HepG2 (cell line): ENCODE data around the gene FAM174C. TPM values are rescaled to one million over a fixed set of nuclear protein-coding genes. Genes with fewer than 3 reads are reported as not detected.

ENCODE experiments used
- EP300 ChIP-seq, 3 experiments: sonication (generic) in 1 of 3; formaldehyde crosslinking in 1 of 3; IDR thresholded peaks; 2 replicates each; pipeline versions ENCODE4 v1.5.1 to v1.6.1; 2011 to 2020; ENCODE audit warnings: low read depth in 2 of 3, low read length in 2 of 3, borderline replicate concordance in 1 of 3, improper control_type of control experiment in 1 of 3, mild to moderate bottlenecking in 1 of 3, missing genetic modification reagents in 1 of 3, moderate library complexity in 1 of 3
- FOXC1 ChIP-seq: sonication (generic); formaldehyde crosslinking; IDR thresholded peaks from 2 replicates; pipeline ENCODE4 v1.8.0; 2022; ENCODE audit warnings: mild to moderate bottlenecking, missing genetic modification reagents, borderline replicate concordance
- HDAC1 ChIP-seq: sonication (generic); formaldehyde crosslinking; IDR thresholded peaks from 2 replicates; pipeline ENCODE4 v1.5.1; 2020; ENCODE audit warnings: mild to moderate bottlenecking, missing genetic modification reagents
- HDAC2 ChIP-seq: sonication (generic); formaldehyde crosslinking; IDR thresholded peaks from 2 replicates; pipeline ENCODE4 v1.4.0; 2020; ENCODE audit warnings: missing genetic modification reagents
- HNF4A ChIP-seq: sonication (generic); formaldehyde crosslinking; IDR thresholded peaks from 2 replicates; pipeline ENCODE4 v1.4.0; 2020; ENCODE audit warnings: missing genetic modification reagents
- HNF4G ChIP-seq, 2 experiments: sonication (generic) in 1 of 2; formaldehyde crosslinking in 1 of 2; IDR thresholded peaks; 2 replicates each; pipeline versions ENCODE4 v1.4.0 to v1.6.1; 2011 to 2020; ENCODE audit warnings: borderline replicate concordance in 2 of 2, low read depth in 2 of 2, mild to moderate bottlenecking in 2 of 2, low read length in 1 of 2, missing genetic modification reagents in 1 of 2, moderate library complexity in 1 of 2
- KDM6A ChIP-seq: IDR thresholded peaks from 2 replicates; pipeline ENCODE4 v1.6.1; 2016; ENCODE audit warnings: low read depth
- MTA3 ChIP-seq: sonication (generic); formaldehyde crosslinking; IDR thresholded peaks from 2 replicates; pipeline ENCODE4 v1.4.0; 2020; ENCODE audit warnings: missing genetic modification reagents
- MTERF4 ChIP-seq: sonication (generic); formaldehyde crosslinking; IDR thresholded peaks from 2 replicates; pipeline ENCODE4 v1.8.0; 2023; ENCODE audit warnings: mild to moderate bottlenecking, missing genetic modification reagents
- MZF1 ChIP-seq: sonication (generic); formaldehyde crosslinking; IDR thresholded peaks from 2 replicates; pipeline ENCODE4 v1.8.1; 2023; ENCODE audit warnings: mild to moderate bottlenecking, missing genetic modification reagents, borderline replicate concordance
- PATZ1 ChIP-seq: sonication (generic); formaldehyde crosslinking; IDR thresholded peaks from 2 replicates; pipeline ENCODE4 v1.4.0; 2020; ENCODE audit warnings: missing genetic modification reagents
- RAD21 ChIP-seq: fragments of 450-650 bp; formaldehyde crosslinking; IDR thresholded peaks from 2 replicates; pipeline ENCODE4 v1.5.0; 2020; ENCODE audit warnings: mild to moderate bottlenecking
- RARA ChIP-seq: IDR thresholded peaks from 2 replicates; pipeline ENCODE4 v1.6.1; 2016; ENCODE audit warnings: missing genetic modification reagents, missing compliant biosample characterization
- SKI ChIP-seq: fragments of 450-650 bp; IDR thresholded peaks from one replicate; pipeline ENCODE4 v1.6.1; 2018; ENCODE audit warnings: mild to moderate bottlenecking; ENCODE audit not compliant: partially characterized antibody
- SNAPC2 ChIP-seq: sonication (generic); formaldehyde crosslinking; IDR thresholded peaks from 2 replicates; pipeline ENCODE4 v1.8.1; 2022; ENCODE audit warnings: mild to moderate bottlenecking, missing genetic modification reagents
- SPEN ChIP-seq: sonication (generic); formaldehyde crosslinking; IDR thresholded peaks from 2 replicates; pipeline ENCODE4 v1.5.1; 2020; ENCODE audit warnings: low read depth, mild to moderate bottlenecking, missing genetic modification reagents
- ZEB1 ChIP-seq: IDR thresholded peaks from 2 replicates; pipeline ENCODE4 v1.6.1; 2012; ENCODE audit warnings: mild to moderate bottlenecking, low read depth, inconsistent platforms; ENCODE audit not compliant: insufficient replicate concordance
- ZNF264 ChIP-seq: sonication (generic); formaldehyde crosslinking; IDR thresholded peaks from 2 replicates; pipeline ENCODE4 v1.4.0; 2020; ENCODE audit warnings: missing genetic modification reagents
- ZNF281 ChIP-seq: sonication (generic); formaldehyde crosslinking; IDR thresholded peaks from 2 replicates; pipeline ENCODE4 v1.4.0; 2020; ENCODE audit warnings: missing genetic modification reagents, borderline replicate concordance
- ZNF772 ChIP-seq: sonication (generic); formaldehyde crosslinking; IDR thresholded peaks from 2 replicates; pipeline ENCODE4 v1.5.0; 2020; ENCODE audit warnings: mild to moderate bottlenecking, missing genetic modification reagents
- polyA plus RNA-seq, 8 experiments: library from polyadenylated mRNA; depleted of rRNA in 3 of 8; stranded (reverse) in 7 of 8; unstranded in 1 of 8; fragments of >200 nt; fragmentation: Illumina TruSeq in 4 of 8; extraction: Trizol in 4 of 8; gene quantifications; 2 replicates each; pipeline versions ENCODE4 v1.2.1 to v1.2.3, GENCODE V29; 2011 to 2016; ENCODE audit warnings: low read depth in 4 of 8, missing spikeins in 1 of 8, mixed read lengths in 1 of 8; ENCODE audit not compliant: insufficient read depth in 1 of 8
- total RNA-seq, 5 experiments: library from RNA; depleted of rRNA; stranded (reverse); fragments of >200 nt; fragmentation: Illumina TruSeq; extraction: Trizol; gene quantifications; 2 replicates each; pipeline ENCODE4 v1.2.3, GENCODE V29; 2016; ENCODE audit warnings: low read depth in 1 of 5
- TF ChIP-seq, protein P1 (sequence below): sonication (generic); formaldehyde crosslinking; IDR thresholded peaks from 2 replicates; pipeline ENCODE4 v1.4.0; 2020; ENCODE audit warnings: missing genetic modification reagents

FAM174C gene
- total and polyA plus RNA-seq, 2 of the 13 experiments (the other 11 are each of a cell fraction or from before 2014, with no cell fraction given), result 19.5 to 31.3 TPM

DNA sequence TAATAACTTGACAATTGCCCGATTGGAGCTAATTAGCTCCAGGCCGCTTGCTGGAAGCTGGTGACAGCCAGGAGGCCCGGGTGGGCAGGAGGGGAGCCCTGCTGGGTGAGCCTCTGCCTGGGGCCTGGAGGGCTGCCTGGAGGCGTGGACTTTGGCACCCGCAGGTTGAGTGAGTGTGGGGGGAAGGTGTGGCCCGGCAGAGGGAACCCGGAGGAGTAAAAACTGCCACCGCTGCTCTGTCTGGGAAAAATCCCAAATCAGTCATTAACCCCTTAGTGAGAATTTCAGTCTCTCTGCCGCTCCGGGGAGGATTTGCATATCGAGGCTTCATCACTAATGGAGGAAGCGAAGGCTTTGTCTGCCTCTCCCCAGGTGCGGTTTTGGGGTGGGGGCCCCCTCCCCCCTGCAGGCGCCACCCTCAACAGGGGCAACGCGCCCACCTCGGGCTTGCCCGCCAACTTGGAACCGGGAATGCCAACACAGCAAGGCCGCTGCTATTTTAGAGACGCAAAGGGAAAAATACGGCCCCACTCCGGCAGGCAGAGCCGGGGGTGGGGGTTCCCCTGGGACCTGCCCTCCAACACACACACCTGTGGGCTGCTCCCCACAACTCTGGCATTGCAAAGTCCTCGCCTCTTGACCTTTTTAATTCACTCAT is 16.6 kb downstream of the FAM174C start (continued):
- TF ChIP-seq PATZ1 (CRISPR knock-in tag) (peak; percentile 69; the same call in 1 of the 2 replicates), KDM6A (0 out of 2 replicates have a peak, but pooled peaks have one; percentile 28), SPEN (CRISPR knock-in tag) (peak; percentile 33; the same call in 1 of the 2 replicates), FOXC1 (CRISPR knock-in tag) (no peak), ZNF264 (no peak), MTA3 (CRISPR knock-in tag) (no peak), RAD21 (CRISPR knock-in tag) (0 out of 2 replicates have a peak, but pooled peaks have one; percentile 18), ZEB1 (peak; percentile 35), HNF4A (CRISPR knock-in tag) (peak; percentile 73), ZNF281 (CRISPR knock-in tag) (peak; percentile 49; the same call in 1 of the 2 replicates), MTERF4 (peak; percentile 56; the same call in 1 of the 2 replicates), HDAC1 (no peak), SKI (no peak), MZF1 (CRISPR knock-in tag) (no peak), HNF4G (IDR thresholded peaks at IDR 0.05; ENCODE audit: borderline replicate concordance, low read depth, low read length) (peak; percentile 79), HNF4G (CRISPR knock-in tag; IDR thresholded peaks at IDR 0.05; ENCODE audit: borderline replicate concordance, low read depth) (peak; percentile 53; the same call in 1 of the 2 replicates), HDAC2 (CRISPR knock-in tag) (0 out of 2 replicates have a peak, but pooled peaks have one; percentile 16), ZNF772 (CRISPR knock-in tag) (0 out of 2 replicates have a peak, but pooled peaks have one; percentile 35), RARA (CRISPR knock-in tag) (no peak), SNAPC2 (CRISPR knock-in tag) (0 out of 2 replicates have a peak, but pooled peaks have one; percentile 41), EP300 (IDR thresholded peaks at IDR 0.05; ENCODE audit: low read depth in 2 of 2, low read length in 2 of 2) (peak in 1 of 2 experiments; percentile 14; a peak in 1 of 4 replicates), EP300 (CRISPR knock-in tag; IDR thresholded peaks at IDR 0.05; ENCODE audit: borderline replicate concordance) (no peak)
- TF ChIP-seq, protein P1, sequence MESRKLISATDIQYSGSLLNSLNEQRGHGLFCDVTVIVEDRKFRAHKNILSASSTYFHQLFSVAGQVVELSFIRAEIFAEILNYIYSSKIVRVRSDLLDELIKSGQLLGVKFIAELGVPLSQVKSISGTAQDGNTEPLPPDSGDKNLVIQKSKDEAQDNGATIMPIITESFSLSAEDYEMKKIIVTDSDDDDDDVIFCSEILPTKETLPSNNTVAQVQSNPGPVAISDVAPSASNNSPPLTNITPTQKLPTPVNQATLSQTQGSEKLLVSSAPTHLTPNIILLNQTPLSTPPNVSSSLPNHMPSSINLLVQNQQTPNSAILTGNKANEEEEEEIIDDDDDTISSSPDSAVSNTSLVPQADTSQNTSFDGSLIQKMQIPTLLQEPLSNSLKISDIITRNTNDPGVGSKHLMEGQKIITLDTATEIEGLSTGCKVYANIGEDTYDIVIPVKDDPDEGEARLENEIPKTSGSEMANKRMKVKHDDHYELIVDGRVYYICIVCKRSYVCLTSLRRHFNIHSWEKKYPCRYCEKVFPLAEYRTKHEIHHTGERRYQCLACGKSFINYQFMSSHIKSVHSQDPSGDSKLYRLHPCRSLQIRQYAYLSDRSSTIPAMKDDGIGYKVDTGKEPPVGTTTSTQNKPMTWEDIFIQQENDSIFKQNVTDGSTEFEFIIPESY, result peak; percentile 28; the same call in 1 of the 2 replicates
